Measurements from ENCODE around the gene MSH5. TPM values are rescaled to one million over a fixed set of nuclear protein-coding genes. Genes with fewer than 3 reads are reported as not detected.

MSH5 gene
- total RNA-seq, 2 experiments from 2014 or later = 96.9 to 105 TPM

DNA sequence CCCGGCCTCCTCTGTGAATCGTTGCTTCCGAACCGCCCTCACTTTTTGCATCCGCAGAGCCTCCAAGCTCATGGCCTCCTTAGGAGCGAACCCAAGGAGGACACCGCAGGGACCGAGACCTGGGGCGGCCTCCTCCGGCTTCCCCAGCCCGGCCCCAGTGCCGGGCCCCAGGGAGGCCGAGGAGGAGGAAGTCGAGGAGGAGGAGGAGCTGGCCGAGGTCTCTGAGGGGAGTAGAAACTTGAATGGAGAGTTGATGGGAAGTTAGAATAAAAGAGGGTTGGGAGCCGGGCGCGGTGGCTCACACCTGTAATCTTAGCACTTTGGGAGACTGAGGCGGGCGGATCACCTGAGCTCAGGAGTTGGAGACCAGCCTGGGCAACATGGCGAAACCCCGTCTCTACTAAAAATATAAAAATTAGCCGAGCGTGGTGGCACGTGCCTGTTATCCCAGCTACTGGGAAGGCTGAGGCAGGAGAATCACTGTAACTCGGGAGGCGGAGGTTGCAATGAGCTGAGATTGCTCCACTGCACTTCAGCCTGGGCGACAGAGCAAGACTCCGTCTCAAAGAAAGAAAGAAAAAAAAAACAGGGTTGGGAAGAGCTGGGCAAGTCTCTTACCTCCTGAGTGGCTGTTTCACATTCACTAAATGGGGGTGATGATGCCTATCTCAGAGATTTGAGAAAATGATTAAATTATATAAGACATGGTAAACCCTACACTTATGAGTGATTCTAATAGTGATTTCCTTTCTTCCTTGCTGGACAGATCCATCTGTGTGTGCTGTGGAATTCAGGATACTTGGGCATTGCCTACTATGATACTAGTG is 805 bp downstream of the MSH5 start:
- H3K4me3 Mint-ChIP-seq = peak overlapping the region; percentile 97
- peaks cover 38% of the 10 kb centered on the region for H3K4me1 Mint-ChIP-seq (ENCODE audit: low read depth)
- POLR2A ChIA-PET = interaction anchor here (0.6 to 4.0 kb wide), 18 partner anchors 10 to 173 kb away, joined by 3 to 30 read pairs (median 4); partner anchors contain the start of genes BAG6, CSNK2B, DDAH2 and GPANK1
- ATAC-seq = no peak
- TF ChIP-seq CTCF (IDR thresholded peaks at IDR 0.05) = no peak
- CTCF ChIA-PET = interaction anchor here (0.8 to 9.9 kb wide), 7 partner anchors 12 to 90 kb away, joined by 3 to 59 read pairs (median 4); partner anchors contain the start of gene DDAH2
- H3K27ac Mint-ChIP-seq = peak overlapping the region; percentile 97
- intact Hi-C loops (cut with micrococcal nuclease) = no loop called here
- no peaks in the 10 kb centered on the region for H3K27me3 Mint-ChIP-seq
- DNase-seq = no peak
- no peaks in the 10 kb centered on the region for H3K9me3 Mint-ChIP-seq
- peaks cover 52% of the 10 kb centered on the region for H3K36me3 Mint-ChIP-seq (ENCODE audit: low read depth)

GRCh38 chr6:31741815-31742214 is 2.0 kb downstream of the MSH5 start:
- TF ChIP-seq CTCF (IDR thresholded peaks at IDR 0.05) = no peak
- Mint-ChIP-seq H3K4me1 (ENCODE audit: low read depth) (peaks cover 34% of the 10 kb centered on the region), H3K4me3 (peak overlapping the region; percentile 97), H3K36me3 (ENCODE audit: low read depth) (peaks cover 49% of the 10 kb centered on the region), H3K27me3 (no peaks in the 10 kb centered on the region), H3K27ac (no peak overlapping the region), H3K9me3 (no peaks in the 10 kb centered on the region)
- intact Hi-C loops (cut with micrococcal nuclease) = no loop called here
- ATAC-seq (no peak), DNase-seq (no peak)
- POLR2A ChIA-PET = interaction anchor here (0.7 to 2.2 kb wide), 9 partner anchors 12 to 89 kb away, joined by 3 to 10 read pairs (median 4); partner anchors contain the start of genes ABHD16A, BAG6, DDAH2 and VARS1
- CTCF ChIA-PET = interaction anchor here (1.8 to 9.9 kb wide), 4 partner anchors 13 to 88 kb away, joined by 4 to 59 read pairs (median 23); partner anchors contain the start of gene DDAH2

- Mint-ChIP-seq H3K36me3 (ENCODE audit: low read depth) (peaks cover 56% of the 10 kb centered on the region), H3K27me3 (no peaks in the 10 kb centered on the region), H3K4me1 (ENCODE audit: low read depth) (peaks cover 27% of the 10 kb centered on the region), H3K4me3 (no peak overlapping the region), H3K27ac (no peak overlapping the region), H3K9me3 (no peaks in the 10 kb centered on the region)
- TF ChIP-seq CTCF (IDR thresholded peaks at IDR 0.05) = no peak
- no peak for DNase-seq
- intact Hi-C loops (cut with micrococcal nuclease) = no loop called here
- ChIA-PET CTCF (interaction anchor here (1.2 to 9.9 kb wide), 3 partner anchors 13 to 27 kb away, joined by 3 to 59 read pairs (median 7); partner anchors contain the start of gene DDAH2), POLR2A (interaction anchor here (1.5 kb wide), 1 partner anchor 16 kb away, joined by 3 read pairs; no protein-coding TSS in a partner anchor)
- ATAC-seq = no peak
Observed at GRCh38 chr6:31742894-31743293, 3.1 kb downstream of the MSH5 start.

DNA sequence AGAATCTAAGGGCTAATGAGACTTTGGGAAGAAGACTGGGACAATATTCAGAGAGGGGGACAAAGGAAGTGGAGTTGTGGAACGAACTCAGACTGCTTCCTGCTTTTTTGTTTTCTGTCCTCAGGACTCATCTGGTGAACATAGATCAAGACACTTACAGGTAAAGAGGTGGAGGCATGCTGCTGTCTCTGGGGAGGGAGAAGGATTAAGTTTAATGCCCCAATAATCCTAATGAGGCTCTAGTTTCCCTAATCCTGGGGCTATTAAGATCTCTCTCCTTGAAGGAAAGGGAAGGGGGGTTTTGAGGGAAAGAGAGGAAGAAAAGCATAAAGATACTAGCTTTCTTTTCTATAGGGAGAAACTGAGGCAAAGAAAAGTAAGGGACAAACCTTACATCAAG is 4.6 kb downstream of the MSH5 start:
- H3K27me3 Mint-ChIP-seq = no peaks in the 10 kb centered on the region
- ATAC-seq (no peak), DNase-seq (no peak)
- peaks cover 62% of the 10 kb centered on the region for H3K36me3 Mint-ChIP-seq (ENCODE audit: low read depth)
- intact Hi-C loops (cut with micrococcal nuclease) = no loop called here
- H3K4me1 Mint-ChIP-seq (ENCODE audit: low read depth) = peaks cover 14% of the 10 kb centered on the region
- no peaks in the 10 kb centered on the region for H3K9me3 Mint-ChIP-seq
- ChIA-PET POLR2A (interaction anchor here (1.7 kb wide), 1 partner anchor 20 kb away, joined by 4 read pairs; no protein-coding TSS in a partner anchor), CTCF (interaction anchor here (2.3 kb wide), 1 partner anchor 25 kb away, joined by 7 read pairs; no protein-coding TSS in a partner anchor)
- H3K27ac Mint-ChIP-seq = no peak overlapping the region
- TF ChIP-seq CTCF (IDR thresholded peaks at IDR 0.05) = no peak
- H3K4me3 Mint-ChIP-seq = no peak overlapping the region
